AML-193 (cell line): Measurements from ENCODE around the gene TFB1M.
"Not testable (repeated sequence)": the region's sequence is repeated elsewhere in the genome, so short reads cannot be mapped to it uniquely, and the experiment has no call there.

Experiments
- DNase-seq, 2 experiments: peaks; one replicate each; lab custom pipeline; 2025; lab: John Stamatoyannopoulos, UW

TFB1M gene

DNA sequence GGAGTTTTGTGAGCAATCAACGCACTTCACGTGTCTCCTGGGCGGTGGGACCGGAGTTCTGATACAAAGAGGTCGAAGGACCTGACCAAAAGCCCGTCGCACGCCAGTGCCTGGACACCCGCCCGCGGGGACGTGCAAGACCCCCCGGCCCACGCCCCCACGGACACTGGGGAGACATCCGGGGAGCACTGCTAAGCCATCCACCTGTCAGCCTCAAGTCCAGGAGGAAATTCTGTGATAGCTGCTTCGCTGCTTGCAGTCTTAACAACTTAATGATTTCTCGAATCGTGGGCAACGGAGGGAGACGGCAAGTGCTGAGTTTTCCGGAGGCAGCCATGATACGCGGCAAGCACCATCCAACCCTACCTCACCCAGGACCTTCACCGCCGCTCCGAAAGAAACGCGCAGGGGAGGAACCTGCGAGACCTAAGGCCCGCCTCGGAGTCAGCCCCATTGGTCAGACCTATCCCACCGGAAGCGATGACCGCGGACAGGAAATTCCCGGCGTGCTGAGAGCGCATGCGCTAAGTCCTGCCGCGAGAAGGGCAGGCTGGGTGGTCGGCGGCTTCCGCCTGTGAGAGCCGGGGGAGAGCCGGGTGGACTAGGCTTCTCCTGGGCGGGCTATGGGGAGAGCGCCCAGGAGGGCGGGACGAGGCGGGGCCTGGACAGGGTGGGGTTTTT is at the start of gene TFB1M:
Gene TFB1M, minus strand, starts transcription at position 393 of the 681 bp plus-strand sequence. Its CDS starts 56 bp downstream, at position 337.
- peak; percentile 99 to 100 for DNase-seq

DNA sequence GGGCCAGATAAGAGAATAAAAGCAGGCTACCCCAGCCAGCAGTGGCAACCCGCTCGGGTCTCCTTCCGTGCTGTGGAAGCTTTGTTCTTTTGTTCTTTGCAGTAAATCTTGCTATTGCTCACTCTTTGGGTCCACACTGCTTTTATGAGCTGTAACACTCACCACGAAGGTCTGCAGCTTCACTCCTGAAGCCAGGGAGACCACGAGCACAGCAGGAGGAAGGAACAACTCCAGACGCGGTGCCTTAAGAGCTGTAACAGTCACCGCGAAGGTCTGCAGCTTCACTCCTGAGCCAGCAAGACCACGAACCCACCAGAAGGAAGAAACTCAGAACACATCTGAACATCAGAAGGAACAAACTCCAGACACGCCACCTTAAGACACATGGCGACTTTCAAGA is 49.7 kb upstream of the TFB1M start:
- not testable (repeated sequence) for DNase-seq

DNA sequence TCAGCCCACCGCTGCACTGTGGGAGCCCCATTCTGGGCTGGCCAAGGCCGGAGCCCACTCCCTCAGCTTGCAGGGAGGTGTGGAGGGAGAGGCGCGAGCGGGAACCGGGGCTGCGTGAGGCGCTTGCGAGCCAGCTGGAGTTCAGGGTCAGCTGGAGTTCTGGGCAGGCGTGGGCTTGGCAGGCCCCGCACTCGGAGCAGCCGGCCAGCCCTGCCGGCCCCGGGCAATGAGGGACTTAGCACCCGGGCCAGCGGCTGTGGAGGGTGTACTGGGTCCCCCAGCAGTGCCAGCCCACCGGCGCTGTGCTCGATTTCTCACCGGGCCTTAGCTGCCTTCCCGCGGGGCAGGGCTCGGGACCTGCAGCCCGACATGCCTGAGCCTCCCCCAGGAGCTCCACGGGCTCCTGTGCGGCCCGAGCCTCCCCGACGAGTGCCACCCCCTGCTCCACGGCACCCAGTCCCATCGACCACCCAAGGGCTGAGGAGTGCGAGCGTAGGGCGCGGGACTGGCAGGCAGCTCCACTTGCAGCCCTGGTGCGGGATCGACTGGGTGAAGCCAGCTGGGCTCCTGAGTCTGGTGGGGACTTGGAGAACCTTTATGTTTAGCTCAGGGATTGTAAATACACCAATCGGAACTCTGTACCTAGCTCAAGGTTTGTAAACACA is 48.8 kb upstream of the TFB1M start:
- DNase-seq, result not testable (repeated sequence)

DNA sequence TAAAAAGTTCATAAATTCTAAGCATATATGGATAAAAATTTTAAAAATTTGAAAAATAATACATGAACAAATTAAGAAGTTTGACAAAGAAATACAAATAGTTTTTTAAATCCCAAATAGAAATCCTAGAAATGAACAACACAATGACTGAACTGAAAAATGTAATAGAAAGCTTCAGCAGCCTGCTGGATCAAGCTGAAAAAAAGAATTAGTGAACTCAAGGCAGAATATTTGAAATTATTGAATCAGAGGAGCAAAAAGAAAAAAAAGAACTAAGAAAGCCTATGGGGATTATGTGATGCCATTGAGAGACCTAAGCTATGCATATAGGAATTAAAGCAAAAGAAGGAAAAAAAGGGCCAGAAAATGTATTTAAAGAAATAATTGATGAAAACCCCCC is 39.9 kb upstream of the TFB1M start:
- no peak for DNase-seq

- DNase-seq, result no peak
These were observed 38.5 kb upstream of the TFB1M start for GRCh38 chr6:155352811-155353210.

GRCh38 chr6:155352130-155352420 is 37.8 kb upstream of the TFB1M start:
- DNase-seq, result no peak

- DNase-seq, result no peak
These were observed 37.2 kb upstream of the TFB1M start for GRCh38 chr6:155351273-155352129.

DNA sequence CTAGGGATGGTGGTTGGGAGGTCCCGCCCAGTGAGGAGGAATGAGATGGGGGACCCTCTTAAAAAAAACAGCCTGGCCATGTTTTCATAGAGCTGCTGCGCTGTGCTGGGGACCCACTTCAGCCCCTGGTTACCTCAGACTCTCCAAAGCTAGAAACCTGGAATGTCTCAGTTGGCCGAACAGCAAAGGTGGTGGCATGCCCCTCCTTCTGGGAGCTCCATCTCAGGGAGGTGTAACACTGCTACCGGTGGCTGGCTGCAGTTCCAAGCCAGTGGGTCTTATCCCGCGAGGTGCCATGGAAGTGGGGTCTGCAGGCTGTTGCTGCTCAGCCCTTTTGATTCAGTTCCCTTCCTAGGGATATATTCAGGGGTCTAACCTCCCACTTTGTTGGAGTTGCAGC is 35.7 kb upstream of the TFB1M start:
- no peak for DNase-seq

DNA sequence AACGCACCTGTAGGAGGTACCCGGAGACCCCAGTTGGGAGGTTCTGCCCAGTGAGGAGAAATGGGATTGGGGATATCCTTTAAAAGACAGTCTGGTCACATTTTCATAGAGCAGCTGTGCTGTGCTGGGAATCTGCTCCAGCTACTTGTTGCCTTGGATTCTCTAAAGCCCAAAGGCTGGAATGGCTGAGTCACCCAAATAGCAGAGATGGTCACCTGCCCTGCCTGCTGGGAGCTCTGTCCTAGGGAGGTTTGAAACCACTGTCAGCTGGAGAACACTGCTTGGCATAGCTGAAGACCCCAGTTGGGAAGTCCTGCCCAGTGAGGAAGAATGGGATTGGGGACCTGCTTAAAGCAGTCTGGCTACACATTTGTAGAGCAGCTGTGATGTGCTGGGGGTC is 34.8 kb upstream of the TFB1M start:
- DNase-seq, result no peak

GRCh38 chr6:155347800-155348199 is 33.5 kb upstream of the TFB1M start:
- DNase-seq, result no peak

DNA sequence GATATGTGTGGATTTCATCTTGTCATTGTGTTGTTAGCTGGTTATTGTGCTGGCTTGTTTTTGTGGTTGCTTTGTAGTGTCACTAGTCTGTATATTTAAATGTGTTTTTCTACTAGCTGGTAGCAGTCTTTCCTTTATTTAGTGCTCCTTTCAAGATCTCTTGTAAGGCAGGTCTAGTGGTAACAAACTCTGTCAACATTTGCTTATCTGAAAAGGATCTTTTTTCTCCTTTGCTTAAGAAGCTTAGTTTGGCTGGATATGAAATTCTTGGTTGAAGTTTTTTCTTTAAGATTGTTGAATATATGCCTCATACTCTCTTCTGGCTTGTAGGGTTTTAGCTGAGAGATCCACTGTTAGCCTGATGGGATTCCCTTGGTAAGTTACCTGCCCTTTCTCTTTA is 32.7 kb upstream of the TFB1M start:
- no peak for DNase-seq

- no peak for DNase-seq
These were observed 30.2 kb upstream of the TFB1M start for GRCh38 chr6:155344341-155345006.

DNA sequence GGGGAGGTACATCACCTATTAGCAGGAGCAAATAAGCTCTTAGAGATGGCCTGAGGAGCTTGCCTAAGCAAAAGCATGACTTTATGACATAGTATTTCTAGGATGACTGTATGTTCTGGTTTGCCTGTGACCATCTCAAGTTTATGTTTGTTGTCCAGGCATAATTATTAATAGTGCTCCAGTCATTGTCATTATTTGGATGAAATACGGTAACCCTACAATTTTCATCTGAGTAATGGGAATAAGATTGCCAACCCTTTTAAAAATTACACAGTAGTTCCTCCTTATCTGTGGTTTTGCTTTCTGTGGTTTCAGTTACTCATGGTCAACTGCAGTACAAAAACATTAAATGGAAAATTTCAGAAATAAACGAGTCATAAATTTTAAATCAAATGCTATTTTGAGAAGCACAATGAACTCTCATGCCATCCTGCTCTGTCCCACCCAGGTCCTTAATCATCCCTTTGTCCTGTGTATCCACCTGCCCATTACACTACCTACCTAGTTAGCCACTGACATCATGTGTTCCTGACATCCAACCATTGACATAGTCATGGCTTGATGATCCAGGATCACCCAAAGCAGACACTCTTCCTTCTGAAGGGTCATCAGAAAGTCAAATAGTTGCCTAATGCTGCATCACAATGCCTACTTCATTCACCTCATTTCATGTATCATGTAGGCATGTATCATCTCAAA is 27.0 kb upstream of the TFB1M start:
- peak; percentile 54 to 56 for DNase-seq

DNA sequence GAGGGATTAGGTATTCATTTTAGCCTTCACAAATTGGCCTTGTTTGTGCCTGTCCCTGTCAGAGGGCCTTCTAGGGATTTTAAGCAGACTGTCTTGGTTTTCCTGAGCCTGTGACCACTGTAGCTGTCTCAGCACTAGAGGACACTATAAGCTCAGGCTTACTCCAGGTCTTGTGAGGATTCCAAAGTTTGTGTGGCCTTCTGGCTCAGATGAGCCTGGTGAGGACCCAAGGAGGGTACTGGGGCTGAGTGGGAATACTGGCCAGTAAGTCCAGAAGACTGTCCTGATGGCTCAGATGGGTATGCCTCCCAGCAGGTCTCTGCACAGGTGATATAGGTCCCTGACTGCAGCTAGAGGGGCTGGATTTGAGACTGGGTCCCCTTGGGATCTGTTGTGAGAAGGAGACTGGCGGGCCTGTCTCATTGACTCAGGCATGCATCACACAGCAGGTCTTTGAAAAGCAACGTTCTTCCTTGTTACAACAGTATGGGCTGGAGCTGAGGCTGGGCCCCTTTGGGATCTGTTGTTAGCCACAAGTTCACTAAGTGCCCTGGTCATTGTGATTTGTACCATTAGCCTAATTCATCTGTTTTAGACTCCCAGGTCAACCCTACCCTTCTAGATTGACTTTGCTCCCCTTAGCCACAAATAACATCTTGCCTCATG is 26.3 kb upstream of the TFB1M start:
- no peak for DNase-seq

DNA sequence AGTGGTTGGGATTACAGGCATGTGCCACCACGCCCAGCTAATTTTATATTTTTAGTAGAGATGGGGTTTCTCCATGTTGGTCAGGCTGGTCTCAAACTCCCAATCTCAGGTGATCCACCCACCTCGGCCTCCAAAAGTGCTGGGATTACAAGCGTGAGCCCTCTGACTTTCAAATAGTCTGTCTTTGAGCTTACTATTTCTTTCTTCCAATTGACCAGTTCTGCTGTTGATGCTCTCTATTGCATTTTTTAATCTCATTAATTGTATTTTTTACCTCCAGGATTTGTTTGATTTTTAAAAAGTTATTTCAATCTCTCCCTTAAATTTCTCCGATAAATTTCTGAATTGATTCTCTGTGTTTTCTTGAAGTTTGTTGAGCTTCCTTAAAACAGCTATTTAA is 25.6 kb upstream of the TFB1M start:
- not testable (repeated sequence) for DNase-seq

- not testable (repeated sequence) for DNase-seq
These were observed 24.0 kb upstream of the TFB1M start for GRCh38 chr6:155338237-155338636.

GRCh38 chr6:155335265-155335664 is 21.0 kb upstream of the TFB1M start:
- no peak for DNase-seq

GRCh38 chr6:155334073-155334472 is 19.8 kb upstream of the TFB1M start:
- DNase-seq, result not testable (repeated sequence)

DNA sequence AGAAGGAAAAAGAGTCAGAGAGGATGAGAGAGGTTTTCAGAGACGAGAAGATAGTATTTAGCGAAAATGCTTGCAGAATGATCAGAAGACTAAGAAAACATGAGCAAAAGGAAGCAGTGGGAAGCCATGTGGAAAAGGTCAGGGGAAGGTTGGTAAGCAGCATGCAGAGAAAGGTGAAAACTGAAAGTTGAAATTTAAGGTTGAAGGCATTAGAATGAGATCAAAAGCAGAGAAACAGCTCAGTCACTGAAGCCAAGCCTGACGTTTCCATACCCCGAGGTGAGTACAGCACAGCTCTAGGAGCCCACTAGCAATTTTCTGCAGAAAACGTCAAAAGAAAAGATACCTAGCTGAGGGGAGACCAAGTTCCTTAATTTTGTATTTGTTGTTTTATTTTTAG is 19.1 kb upstream of the TFB1M start:
- DNase-seq, result no peak

DNA sequence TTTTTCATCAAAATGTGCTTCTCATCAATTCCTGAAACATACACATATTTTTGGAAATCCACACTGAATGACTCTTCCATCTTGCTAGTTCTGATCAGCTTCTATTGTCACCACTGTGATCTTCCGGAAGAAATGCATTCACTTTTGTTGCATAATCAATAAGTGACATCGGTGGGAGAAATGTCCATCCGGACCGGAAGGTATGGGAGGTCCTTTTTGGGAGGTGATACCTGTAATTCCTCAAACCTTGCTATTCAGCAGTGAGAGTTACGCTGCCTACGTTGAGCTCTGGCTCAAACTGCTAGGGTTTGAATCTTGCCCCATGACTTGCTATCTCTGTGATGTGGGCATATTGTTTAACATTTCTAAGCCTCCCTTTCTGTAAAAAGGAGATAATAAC is 16.6 kb upstream of the TFB1M start:
- no peak for DNase-seq

DNA sequence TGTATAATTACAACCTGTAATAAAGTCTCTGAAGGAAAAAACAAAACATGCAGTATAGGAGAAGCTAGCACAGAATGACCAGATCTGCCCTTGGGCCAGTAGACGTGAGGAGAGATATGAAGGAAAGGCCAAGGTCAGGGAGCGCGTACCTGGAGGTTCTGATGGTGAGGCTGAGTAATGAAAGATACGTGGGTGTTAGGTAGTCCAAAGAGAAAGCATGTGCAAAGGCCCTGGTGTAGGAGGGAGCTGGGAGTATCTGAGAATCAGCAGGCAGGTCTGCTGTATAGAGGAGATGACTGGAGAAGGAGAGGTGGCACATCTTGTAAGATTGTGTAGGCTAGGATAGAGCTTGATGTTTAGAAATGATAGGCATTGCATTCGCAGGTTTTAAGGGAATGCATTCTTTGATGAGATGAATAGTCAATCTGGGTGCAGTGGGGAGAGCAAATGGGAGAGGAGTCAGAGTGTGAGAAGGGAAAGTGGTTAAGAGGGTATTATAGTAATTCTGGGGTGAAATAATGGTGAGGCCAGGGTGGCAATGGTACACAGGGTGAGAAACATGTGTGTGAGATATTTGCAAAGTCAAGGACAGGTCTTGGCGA is 15.9 kb upstream of the TFB1M start:
- no peak for DNase-seq
